ENCODE data around the gene NSUN2. TPM values are rescaled to one million over a fixed set of nuclear protein-coding genes. Genes with fewer than 3 reads are reported as not detected.
"Not testable (repeated sequence)": the region's sequence is repeated elsewhere in the genome, so short reads cannot be mapped to it uniquely, and the experiment has no call there.

The NSUN2 gene
- total RNA-seq, 2 donors from 2014 or later = 21.2 to 21.4 TPM

DNA sequence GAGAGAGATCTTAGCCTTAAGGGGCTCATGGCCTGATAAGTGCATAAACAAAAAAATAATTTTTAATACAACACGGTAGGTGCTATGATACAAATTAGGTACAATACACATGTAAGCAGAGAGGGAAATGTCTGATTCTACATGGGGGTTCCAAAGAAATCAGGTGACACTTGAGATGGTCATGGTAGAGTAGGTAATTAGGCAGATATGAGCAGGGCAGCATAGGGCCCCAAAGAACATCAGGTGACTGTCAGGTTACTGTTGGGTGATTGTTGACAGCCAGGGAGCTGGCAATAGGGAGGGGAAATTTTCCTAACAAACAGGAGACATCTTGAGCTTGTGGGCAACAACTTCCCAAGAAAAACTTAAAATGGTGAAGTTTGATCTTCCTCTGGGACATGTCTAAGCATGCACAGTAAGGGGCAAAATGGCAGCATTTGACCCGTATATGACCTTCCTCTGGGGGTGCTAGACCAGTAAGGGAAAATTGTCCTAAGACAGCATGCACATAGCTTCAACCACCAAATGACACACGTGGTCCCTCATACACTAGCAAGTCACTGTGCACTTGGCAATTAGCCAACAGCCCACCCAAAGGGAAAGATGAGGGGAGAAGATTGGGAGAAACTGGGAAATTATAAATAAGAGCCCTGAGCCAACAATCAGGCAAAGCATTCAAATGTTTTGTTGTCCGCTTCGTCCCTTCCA, 43.1 kb upstream of the NSUN2 start:
- Histone ChIP-seq H3K27me3 (no peaks in the 10 kb centered on the region), H3K4me1 (no peaks in the 10 kb centered on the region), H3K36me3 (no peaks in the 10 kb centered on the region), H3K27ac (no peak overlapping the region), H3K4me3 (no peak overlapping the region), H3K9me3 (peaks cover 0 to 7% of the 10 kb centered on the region in 2 donors)
- TF ChIP-seq, protein P1, sequence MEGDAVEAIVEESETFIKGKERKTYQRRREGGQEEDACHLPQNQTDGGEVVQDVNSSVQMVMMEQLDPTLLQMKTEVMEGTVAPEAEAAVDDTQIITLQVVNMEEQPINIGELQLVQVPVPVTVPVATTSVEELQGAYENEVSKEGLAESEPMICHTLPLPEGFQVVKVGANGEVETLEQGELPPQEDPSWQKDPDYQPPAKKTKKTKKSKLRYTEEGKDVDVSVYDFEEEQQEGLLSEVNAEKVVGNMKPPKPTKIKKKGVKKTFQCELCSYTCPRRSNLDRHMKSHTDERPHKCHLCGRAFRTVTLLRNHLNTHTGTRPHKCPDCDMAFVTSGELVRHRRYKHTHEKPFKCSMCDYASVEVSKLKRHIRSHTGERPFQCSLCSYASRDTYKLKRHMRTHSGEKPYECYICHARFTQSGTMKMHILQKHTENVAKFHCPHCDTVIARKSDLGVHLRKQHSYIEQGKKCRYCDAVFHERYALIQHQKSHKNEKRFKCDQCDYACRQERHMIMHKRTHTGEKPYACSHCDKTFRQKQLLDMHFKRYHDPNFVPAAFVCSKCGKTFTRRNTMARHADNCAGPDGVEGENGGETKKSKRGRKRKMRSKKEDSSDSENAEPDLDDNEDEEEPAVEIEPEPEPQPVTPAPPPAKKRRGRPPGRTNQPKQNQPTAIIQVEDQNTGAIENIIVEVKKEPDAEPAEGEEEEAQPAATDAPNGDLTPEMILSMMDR (IDR thresholded peaks at IDR 0.05) = no peak
- no peak for DNase-seq (ENCODE audit: low spot score)

DNA sequence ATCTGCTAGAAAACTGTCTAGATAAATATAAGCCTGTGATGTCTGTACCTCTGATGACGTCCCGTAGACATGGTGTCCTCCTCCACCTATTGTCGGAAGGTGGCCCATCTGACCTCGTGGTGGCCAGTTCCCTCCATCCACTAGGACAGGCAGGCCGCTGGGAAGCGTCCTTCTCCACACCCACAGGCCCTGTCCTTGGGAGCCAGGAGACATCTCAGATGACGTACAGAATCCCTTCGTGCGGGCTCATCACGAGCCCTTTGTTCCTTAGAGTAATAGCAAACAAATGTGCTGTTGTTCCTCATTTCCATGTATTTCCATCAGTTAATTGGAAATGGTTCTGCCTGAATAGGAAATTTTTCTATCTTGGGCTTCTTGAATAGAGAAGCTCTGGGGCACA, 42.0 kb upstream of the NSUN2 start:
- Histone ChIP-seq H3K4me3 (no peak overlapping the region), H3K27me3 (no peaks in the 10 kb centered on the region), H3K27ac (no peak overlapping the region), H3K4me1 (no peaks in the 10 kb centered on the region), H3K36me3 (no peaks in the 10 kb centered on the region), H3K9me3 (peaks cover 0 to 7% of the 10 kb centered on the region in 2 donors)
- TF ChIP-seq, protein P1 (IDR thresholded peaks at IDR 0.05) = no peak
- no peak for DNase-seq (ENCODE audit: low spot score)

DNA sequence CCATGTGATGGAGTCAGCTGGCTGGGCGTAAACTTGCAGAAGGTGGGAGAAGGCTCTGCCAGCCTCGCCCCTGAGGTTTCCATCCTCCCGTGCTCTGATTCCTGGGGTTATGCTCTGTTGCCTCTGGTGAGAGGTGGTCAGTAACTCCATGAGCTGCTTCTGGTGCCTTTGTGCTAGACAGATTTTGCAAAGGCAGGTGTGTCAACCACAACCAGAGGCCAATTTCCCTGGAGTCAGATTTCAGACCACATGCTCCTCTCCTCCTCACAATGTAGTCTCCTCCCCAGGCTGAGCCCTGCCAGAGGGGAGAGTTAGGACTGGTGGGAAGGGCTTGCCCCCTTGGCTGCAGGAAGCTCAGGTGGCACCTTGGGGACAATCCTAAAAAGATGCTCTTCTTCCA, 41.6 kb upstream of the NSUN2 start:
- TF ChIP-seq, protein P1 (IDR thresholded peaks at IDR 0.05) = no peak
- no peak for DNase-seq (ENCODE audit: low spot score)
- no peak overlapping the region for H3K27ac ChIP-seq
- H3K27me3 ChIP-seq = no peaks in the 10 kb centered on the region
- H3K9me3 ChIP-seq = peaks cover 0 to 7% of the 10 kb centered on the region in 2 donors
- H3K4me1 ChIP-seq = no peaks in the 10 kb centered on the region
- no peaks in the 10 kb centered on the region for H3K36me3 ChIP-seq
- H3K4me3 ChIP-seq = no peak overlapping the region

DNA sequence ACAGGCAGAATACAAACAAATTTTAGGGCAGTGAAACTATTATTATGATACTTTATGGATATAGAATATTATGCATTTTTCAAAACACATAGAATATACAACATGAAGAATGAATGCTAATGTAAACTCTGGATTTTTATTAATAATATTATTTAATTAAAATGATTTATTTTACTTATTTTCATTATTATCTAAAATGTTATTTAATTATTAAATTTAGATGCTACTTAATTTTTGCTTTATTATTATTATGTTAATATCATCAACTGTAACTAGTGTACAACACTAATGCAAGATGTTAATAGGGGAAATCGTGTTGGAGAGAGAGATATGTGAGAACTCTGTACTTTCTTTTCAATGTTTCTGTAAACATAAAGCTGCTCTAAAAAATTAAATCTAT, 41.1 kb upstream of the NSUN2 start:
- H3K27me3 ChIP-seq = no peaks in the 10 kb centered on the region
- TF ChIP-seq, protein P1 (IDR thresholded peaks at IDR 0.05) = no peak
- no peak overlapping the region for H3K27ac ChIP-seq
- no peaks in the 10 kb centered on the region for H3K36me3 ChIP-seq
- DNase-seq (ENCODE audit: low spot score) = no peak
- H3K4me1 ChIP-seq = no peaks in the 10 kb centered on the region
- peaks cover 0 to 7% of the 10 kb centered on the region in 2 donors for H3K9me3 ChIP-seq
- no peak overlapping the region for H3K4me3 ChIP-seq

DNA sequence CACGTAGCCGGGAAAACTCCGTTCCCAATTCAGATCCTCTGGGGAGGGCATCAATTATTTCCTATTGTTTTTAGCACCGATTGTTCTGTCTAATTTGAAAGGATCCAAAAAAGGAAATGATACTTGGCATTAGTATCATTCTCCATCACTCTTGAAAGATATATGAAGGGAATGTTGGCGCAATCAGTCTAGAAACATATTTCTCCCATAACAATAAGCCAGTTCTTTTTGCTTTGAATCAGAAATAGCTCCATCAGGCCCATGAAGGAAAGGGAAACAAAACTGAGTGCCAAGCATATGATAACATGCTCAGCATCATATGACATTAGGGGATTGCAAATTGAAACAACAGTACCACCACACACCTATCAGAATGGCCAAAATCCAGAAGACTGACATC, 40.2 kb upstream of the NSUN2 start:
- no peak for DNase-seq (ENCODE audit: low spot score)
- TF ChIP-seq, protein P1 (IDR thresholded peaks at IDR 0.05) = no peak
- H3K4me3 ChIP-seq = no peak overlapping the region
- H3K9me3 ChIP-seq = peaks cover 0 to 7% of the 10 kb centered on the region in 2 donors
- no peak overlapping the region for H3K27ac ChIP-seq
- no peaks in the 10 kb centered on the region for H3K36me3 ChIP-seq
- H3K4me1 ChIP-seq = no peaks in the 10 kb centered on the region
- H3K27me3 ChIP-seq = no peaks in the 10 kb centered on the region

DNA sequence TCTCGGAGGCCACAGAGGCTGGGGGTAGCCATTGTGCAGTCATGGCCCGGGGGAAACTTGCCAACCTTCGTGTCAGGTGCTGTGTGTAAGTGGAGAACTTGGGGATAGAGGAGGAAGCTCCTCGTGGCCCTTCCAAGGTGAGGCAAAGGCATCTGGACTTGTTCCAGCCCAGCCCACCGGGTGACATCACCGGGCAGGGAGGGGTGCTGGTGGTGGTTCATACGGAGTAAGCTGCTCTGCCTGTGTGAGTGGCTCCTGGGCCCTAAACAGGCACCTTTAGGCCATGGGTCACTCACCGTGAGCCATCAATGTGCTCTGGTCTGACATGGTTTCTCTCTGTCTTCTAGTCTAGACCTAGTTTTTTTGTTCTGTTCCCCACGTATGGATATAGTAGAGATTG, 35.9 kb upstream of the NSUN2 start:
- not testable (repeated sequence) for H3K36me3 ChIP-seq; H3K27ac ChIP-seq; DNase-seq (ENCODE audit: low spot score); H3K4me3 ChIP-seq; H3K9me3 ChIP-seq; H3K4me1 ChIP-seq; H3K27me3 ChIP-seq
